SIG-M5 treated with dmso at 0.1 percent for 504 hours (cell line): ENCODE measurements around the gene CRABP2.

Experiments used
- DNase-seq: peaks from one replicate; lab custom pipeline; 2025; ENCODE audit not compliant: unreplicated experiment; lab: John Stamatoyannopoulos, UW

CRABP2 gene

DNA sequence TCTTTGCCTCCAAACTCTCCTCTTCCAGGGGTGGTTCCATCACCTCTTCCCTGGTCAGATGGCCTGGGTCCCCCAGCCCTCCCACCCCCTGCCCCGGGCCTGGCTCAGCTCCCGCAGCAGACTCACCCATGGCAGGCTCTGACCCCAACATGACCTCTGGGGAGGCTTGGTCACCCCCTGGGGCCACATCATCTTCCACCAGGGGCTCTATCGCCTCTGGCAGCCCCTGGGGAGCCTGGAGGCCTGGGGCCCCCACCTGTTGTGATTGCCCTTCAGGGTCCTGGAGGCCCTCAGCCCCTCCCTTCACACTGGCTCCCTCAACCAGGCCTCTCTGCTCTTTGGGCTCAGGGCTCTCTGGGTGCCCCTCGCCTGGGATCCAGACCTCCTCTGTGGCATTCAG, 34.6 kb downstream of the CRABP2 start:
- DNase-seq = no peak

DNA sequence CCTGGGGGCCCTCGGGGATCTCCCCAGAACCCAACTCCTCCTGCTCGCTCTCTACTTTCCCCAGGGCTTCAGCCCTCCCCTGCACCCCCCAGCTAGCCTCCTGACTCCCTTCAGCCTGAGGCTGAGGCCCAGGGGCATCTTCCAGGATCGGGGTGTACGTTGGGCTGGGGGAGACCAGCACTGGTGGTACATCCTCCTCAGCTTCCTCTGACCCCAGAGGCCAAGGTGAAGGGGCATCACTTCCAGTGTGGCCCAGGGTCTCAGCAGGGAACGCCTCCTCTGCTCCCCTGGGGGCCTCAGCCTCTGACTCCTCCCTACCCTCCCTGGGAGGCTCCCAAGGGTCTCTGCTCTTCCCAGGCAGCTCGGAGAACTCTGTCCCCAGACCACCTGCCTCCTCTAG, 35.0 kb downstream of the CRABP2 start:
- DNase-seq = no peak

DNA sequence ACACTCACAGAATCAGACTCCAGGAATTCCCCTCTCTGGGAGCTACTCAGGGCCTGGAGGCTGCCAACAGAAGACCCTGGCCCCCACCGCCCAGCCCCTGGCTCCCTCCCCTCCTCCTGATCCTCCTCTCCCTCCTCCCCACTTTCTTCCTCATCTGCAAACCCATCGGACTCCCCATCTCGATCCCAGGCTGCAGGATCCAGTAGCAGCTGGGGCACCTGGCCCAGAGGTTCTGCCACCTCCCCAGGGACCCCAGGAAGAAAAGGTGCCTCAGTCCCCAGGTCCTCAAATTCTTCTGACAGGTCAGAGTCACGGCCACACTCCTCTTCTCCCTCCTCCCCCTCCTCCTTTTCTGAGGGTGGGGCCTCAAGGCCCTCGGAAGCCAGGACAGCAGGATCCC, 35.6 kb downstream of the CRABP2 start:
- DNase-seq = no peak

DNA sequence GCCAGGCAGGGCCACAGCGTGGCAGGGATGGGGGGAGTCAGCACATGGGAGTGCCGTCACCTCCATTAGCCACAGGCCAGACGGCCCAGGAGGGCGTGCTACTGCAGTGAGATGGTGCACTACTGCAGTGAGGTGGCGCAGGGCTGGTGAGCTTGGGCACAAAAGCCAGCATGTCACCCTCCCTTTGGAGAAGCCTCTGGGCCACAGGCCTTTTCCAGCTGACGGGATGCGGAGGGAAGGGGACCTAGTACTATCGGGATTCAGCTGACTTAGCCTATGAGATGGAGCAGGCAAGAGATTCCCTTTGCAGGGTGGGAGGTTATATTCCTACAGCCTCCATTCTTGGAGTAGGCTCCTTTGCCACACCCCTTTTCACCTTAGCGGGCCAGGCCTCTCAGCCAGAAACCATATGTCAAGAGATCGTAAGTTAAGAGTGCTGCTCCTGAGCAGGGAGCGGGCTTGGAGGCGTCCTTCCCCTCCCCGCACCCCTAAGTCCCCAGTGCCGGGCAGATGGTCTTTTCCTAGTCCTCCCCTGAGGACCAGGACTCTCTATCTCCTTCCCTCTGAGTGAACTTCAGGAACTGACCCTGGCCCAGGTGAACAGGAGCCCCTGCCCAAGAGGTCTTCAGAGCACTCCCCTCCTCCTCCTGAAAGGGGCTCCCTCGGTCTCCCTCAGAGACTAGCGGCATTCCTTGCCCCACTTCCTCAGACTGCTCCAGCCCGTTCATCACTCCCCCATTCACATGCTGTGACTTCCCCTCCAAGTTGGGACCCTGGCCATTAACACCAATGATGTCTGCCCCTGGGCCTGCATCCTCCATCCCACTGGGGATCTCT, 36.4 kb downstream of the CRABP2 start:
- DNase-seq = no peak

DNA sequence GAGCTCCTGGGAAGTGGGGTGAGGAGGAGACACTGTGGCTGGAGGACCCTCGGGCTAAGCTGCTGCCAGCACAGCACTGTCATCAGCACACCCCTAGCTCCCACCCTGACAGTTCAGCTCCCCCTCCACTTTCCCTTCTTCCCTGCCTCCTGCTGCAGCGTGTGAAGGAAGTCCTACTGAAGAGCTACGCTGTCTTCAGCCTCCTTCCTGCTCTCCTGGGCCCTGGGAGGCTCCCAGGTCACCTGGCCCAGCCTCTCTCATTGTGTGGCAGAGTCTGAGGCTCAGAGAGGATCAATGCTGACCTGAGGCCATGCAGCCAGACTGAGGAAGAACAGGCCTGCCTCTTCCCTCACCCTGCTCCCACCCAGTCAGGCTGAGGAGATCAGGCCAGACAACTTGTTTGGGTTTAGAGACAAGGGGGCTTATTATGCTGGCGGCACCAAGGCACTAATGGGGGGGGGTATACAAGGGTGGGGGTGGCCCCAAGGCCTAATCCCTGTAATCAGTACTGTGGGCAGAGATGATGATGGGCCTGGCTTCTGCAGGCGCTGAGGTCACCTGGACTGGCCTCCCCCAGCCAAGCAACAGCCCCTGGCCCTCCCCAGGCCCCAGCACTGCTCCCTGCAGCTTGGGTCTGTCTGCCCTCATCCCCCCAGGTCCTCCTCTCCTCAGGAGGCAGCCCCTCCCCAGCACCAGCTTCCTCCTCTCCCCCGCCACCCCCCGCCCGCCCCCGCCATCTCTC, 37.2 kb downstream of the CRABP2 start:
- DNase-seq = no peak

DNA sequence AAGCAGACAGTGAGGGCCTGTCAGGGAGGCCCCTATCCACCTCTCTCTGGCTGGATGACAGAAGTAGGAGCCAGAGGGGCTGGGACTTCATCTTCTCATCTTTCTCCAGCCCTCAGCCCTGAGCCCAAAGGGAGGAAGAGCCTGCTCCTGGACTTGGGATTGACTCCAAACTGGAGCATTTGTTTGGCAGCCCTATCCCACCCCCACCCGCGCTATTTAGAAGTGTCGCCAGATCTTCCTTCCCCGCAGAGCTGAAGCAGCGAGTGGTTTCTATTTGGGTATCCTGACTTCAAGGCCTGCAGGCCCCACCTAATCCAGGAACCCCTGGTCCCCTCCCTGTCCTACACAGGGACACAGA, 37.8 kb downstream of the CRABP2 start:
- no peak for DNase-seq

DNA sequence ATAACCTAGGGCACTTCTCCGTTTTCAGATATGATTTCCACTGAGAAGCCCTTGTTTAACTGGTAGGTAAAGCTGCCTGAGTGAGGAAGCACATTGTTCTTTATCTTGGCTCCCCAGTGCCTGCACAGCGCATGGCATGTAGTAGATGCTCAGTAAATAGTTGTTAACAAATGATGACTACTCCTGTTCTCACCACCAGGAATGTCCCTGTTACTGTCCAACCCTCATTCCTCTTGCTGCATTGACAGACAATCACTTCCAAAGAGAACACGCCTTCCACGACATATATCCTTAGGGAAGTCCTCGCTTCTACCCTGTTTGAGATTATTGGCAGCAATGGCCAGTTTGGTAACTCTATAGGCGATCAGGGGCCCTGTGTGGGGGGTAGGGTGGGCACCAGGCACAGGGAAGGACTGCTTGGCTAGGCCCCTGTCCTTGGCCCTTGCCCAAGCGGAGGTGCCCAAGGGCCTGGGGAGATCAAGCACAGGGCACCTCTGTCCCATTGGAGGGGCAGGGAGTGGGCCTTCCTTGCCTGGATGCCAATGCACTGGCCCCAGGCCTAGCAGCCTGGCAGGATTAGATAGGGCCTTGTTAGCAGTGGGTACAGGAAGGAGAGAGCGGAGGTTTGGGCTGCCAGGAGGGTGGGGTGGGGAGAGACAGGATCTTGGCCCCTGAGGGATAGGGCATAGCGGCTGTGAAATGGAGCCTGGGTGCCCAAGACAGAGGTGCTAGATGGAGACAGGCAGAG, 38.3 kb downstream of the CRABP2 start:
- no peak for DNase-seq

DNA sequence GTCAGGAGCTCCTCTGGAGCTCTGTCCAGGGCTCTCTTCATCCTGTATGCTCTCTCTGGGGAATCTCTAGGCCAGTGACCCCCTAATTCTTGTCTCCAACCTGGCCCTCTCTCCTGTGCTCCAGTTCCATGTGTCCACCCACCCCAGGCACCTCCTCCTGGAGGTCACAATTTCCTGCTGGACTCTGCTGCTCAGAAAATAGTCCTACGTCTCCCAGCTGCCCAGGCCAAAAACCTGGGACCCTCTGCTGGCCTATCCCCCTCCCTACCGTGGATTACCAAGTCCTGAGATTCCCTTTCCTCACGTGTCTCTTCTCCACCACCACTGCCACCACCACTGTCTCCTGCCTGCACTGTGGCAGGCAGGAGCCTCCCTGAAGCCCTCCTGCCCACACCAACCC, 39.8 kb downstream of the CRABP2 start:
- DNase-seq = no peak

DNA sequence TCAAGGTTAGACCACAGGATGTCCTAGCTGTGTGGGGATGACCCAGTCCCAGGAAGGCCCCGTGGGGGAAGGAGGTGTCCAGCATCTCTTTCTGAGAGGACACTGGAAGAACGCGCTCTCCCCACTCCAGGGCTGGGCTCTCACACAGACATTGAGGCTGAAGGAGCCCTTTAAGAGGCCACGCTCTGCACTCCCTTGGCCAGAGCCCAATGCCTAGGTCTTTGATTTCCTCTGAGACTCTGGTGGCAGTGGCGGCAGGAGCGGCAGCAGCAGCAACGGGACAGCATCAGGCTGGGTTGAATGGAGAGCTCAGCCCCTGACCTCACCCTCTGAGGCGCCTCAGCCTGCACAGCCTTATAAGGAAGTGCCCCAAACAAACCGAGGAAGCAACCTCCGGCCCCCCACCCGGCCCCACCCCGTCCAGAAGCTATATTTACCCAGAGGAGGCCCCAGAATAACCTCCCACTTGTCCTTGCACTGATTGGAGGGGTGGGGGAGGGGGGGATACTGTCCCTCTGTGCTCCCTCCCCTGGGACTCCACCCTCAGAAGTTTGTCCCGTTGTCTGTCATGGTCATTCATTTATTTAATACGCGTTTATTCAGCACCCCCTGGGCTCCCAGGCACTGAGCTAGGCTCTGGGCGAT, 40.5 kb downstream of the CRABP2 start:
- DNase-seq = peak; percentile 28

DNA sequence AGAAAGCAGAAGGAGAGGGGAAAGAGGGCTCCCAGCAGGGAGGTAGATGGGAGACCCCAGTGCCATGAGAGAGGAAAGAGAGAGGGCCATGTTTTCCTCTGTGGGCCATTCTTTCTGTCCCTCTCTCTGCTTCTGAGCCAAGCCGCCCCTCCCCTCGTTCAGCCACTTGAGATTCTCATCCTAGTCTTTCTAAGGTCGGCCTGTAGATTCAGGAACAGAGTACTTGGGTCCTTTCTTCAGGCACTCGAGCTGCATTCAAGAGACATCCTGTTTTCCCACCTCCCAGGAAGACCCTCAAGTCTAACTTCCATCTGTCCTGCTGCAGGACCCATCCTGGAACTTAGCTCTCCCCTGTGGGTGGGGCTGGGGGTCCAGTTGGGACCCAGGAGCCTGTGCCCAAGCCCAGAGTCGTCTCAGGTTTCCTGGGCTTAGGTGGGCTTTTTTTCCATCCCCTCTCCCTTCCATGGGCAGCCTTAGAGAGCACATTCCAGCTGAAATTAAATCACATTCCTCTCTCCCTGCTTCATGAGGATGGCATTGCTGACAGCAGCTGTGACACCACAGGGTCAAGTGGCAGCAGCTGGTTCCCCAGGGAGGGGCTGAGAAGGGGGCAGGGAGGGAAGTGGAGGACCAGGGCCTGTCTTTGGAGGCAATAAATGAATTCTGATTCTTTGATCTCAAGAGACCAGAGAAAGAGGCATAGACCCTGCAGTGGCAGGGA, 41.2 kb downstream of the CRABP2 start:
- no peak for DNase-seq

DNA sequence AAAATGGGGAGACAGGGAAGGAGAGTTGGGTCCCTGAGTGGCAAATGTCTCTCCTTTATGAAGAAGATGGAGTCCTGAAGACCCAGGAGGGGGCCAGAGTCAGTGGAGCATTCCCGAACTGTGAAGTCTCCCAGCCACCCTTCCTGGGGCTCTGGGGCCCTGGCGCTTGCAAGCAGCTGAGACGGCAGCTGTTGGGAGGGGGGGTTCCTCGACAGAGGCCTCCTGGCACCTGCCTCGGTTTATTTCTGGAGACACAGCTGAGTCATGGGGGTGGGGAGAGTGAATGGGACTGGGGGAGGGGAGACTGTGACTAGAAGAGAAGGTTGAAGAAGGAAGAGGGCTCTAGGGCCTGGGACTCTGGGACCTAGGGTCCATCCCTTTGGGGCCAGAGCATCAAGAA, 42.2 kb downstream of the CRABP2 start:
- no peak for DNase-seq

DNA sequence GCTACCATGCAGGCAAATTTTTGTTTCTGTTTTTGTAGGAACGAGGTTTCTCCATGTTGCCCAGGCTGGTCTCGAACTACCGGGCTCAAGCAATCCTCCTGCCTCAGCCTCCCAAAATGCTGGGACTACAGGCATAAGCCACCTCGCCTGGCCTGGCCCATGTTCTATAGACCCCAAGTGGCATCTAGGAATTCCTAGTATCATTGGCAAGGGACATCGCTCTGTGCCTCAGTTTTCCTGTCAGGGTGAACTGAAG, 42.7 kb downstream of the CRABP2 start:
- no peak for DNase-seq

DNA sequence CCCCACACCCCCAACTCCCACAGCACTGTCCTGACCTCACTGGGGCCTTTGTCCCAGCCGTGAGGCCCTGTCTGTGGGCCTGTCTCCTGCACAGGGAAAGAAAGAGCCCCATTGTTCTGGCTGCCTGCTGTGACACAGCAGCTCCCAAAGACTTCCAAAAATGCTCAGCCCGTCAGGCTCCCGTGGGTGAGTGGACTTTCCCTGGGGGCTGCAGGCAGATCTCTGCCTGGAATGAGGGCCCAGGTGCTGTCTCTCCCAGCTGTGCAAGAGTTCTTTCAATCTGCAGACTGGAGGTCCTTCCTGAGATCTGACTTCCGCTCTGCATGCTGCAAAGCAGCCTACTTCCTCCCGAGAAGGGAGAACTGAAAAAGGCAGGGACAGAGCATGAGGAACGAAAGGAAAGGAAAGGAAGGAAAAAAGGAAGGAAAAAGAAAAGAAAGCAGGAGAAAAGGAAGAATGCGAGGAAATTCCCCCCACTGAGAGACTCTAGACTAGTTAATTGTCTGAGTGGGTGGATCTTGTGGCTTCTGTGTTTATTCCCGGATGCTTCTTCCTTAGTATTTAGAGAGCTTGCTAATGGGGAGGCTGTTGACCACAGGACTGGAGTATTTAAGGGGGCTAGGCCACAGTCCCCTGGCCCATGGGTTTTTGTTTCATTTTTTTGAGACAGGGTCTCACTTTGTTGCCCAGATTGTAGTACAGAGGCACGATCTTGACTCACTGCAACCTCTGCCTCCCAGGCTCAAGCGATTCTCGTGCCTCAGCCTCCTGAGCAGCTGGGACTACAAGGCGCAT, 43.2 kb downstream of the CRABP2 start:
- peak; percentile 36 for DNase-seq

DNA sequence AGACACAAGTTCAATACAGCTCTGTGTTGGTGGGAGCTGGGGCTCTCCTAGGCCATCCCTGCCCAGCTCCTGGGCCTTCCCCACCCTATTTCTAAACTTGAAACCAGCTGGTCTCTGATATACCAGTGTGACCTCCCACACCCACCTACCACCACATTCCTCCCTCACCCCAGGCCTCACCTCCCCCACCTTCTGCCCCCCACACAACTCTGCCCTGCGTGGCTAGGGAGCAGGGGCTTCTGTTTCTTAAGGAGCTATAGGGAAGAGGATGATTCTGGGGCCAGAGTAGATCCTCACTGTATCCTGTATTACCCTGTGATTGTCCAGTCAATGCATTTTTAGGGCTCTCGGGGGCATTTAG, 44.7 kb downstream of the CRABP2 start:
- DNase-seq = no peak

DNA sequence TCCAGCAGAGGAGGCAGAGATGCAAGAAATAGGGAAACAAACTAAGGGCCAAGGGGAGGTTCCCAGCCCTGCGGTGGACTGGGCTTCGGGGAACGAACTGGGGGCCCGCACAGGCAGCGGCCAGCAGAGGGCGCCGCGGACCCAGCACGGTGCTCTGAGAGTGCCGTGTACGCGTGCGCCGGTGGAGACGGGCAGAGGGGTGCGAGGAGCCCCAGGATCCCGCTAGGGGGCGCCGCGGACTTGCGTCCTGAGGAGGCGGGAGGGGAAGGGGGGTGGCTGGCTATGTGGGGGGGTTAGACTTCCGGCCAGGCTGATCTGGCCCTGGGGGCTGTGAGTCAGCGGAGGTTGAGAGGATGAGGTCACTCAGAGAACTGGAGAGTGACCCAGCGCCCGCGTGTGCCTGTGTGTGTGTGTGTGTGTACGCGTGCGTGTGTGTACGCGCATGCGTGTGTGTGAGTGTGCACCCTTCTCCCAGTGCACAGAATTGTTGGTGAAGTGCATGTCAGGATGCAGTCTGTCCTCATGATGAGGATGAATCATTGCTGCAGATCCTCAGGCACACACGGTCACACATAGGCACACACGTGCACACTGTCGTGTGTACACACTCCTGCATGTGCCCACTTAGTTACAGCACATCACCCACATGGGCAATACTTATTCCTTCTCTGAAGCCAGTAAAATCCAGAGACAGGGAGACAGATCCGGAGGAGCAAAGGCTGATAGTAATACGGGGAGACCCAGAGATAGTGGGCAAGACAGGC, 45.2 kb downstream of the CRABP2 start:
- peak; percentile 91 for DNase-seq

DNA sequence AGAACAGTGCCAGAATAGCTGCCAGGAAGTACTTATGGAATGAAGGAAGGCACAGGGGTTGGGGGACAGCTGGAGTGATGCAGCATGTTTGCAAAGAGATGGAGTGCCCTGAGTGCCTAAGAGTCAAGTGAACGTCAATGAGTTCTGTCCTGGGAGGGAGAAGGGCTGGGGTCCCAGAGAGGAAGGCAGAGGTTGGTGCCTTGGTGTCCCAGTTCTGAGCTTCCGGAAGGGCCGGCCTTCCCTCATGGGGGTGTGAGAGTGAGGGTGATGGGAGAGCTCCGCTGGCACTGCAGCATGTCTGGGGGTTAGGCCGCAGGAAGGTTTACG, 45.8 kb downstream of the CRABP2 start:
- DNase-seq = no peak

DNA sequence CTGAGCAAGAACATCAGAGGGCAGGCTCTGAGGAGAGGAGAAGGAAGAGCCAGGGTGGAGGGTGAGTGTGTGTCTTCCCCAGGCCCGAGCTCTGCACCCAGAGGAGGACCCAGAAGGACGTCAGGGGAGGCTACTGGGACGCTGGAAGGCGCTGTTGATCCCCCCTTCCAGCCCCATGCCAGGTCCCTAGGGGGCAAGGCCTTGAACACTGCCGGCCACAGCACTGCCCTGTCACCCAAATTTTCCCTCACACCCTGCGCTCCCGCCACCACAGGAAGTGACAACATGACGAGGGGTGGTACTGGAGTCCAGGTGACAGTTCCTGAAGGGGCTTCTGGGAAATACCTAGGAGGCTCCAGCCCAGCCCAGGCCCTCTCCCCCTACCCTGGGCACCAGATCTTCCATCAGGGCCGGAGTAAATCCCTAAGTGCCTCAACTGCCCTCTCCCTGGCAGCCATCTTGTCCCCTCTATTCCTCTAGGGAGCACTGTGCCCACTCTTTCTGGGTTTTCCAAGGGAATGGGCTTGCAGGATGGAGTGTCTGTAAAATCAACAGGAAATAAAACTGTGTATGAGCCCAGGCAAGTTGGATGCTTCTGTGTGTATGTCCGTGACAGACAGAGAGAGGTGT, 46.3 kb downstream of the CRABP2 start:
- DNase-seq = no peak

DNA sequence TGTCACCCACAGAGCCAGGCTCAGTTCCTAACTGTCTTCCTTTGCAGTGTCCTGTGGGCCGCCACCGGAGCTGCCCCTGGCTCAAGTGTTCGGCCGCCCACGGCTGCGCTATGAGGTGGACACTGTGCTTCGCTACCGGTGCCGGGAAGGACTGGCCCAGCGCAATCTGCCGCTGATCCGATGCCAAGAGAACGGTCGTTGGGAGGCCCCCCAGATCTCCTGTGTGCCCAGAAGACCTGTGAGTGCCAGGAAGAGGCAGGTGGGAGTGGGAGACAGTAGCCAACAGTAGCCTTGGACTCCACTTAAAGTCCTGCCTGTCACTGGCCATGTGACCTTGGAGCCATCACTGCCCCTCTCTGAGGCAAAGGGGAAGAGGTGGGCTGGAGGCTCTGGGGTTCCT, 46.9 kb downstream of the CRABP2 start:
- DNase-seq = no peak

DNA sequence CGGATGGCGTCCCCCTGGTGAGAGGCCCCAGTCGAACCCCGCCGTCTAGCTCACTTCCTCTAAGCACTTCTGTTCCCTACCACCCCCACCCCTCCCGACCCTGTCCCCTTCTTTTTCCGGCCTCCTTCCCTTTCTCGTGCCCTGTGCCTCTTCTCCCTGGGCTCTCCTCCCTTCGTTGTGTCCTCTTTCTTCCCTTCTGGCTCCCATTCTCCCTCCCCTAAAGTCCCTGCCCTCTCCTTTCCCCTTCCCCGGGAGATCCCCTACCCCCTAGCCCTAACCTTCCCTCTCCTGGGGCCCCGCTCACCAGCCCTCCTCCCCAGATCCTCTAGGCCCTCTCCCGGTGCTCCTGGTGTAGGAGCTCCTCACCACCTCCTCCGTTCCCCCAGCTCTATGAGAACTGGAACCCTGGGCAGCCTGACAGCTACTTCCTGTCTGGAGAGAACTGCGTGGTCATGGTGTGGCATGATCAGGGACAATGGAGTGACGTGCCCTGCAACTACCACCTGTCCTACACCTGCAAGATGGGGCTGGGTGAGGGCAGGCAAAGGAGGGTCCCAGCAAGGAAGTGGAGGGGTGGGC, 47.6 kb downstream of the CRABP2 start:
- DNase-seq = peak; percentile 70
